HL-60 (cell line): ENCODE measurements around the gene HIF3A.

Source experiments
- GABPA ChIP-seq: IDR thresholded peaks from 2 replicates; pipeline ENCODE4 v1.6.1; 2012; ENCODE audit warnings: low read depth
- POLR2AphosphoS5 ChIP-seq: IDR thresholded peaks from 2 replicates; pipeline ENCODE4 v1.6.1; 2012; ENCODE audit warnings: low read depth
- SPI1 ChIP-seq: IDR thresholded peaks from 2 replicates; pipeline ENCODE4 v1.6.1; 2012; ENCODE audit warnings: low read depth, mild to moderate bottlenecking, borderline replicate concordance
- TF ChIP-seq, protein P1 (sequence below): IDR thresholded peaks from one replicate; pipeline ENCODE4 v1.5.1; 2011; ENCODE audit warnings: low read length, control low read depth, inconsistent platforms; ENCODE audit not compliant: insufficient read depth
- TF ChIP-seq, protein P2 (sequence below): IDR thresholded peaks from 2 replicates; pipeline ENCODE4 v1.6.1; 2012; ENCODE audit warnings: low read depth; ENCODE audit not compliant: insufficient replicate concordance

DNA sequence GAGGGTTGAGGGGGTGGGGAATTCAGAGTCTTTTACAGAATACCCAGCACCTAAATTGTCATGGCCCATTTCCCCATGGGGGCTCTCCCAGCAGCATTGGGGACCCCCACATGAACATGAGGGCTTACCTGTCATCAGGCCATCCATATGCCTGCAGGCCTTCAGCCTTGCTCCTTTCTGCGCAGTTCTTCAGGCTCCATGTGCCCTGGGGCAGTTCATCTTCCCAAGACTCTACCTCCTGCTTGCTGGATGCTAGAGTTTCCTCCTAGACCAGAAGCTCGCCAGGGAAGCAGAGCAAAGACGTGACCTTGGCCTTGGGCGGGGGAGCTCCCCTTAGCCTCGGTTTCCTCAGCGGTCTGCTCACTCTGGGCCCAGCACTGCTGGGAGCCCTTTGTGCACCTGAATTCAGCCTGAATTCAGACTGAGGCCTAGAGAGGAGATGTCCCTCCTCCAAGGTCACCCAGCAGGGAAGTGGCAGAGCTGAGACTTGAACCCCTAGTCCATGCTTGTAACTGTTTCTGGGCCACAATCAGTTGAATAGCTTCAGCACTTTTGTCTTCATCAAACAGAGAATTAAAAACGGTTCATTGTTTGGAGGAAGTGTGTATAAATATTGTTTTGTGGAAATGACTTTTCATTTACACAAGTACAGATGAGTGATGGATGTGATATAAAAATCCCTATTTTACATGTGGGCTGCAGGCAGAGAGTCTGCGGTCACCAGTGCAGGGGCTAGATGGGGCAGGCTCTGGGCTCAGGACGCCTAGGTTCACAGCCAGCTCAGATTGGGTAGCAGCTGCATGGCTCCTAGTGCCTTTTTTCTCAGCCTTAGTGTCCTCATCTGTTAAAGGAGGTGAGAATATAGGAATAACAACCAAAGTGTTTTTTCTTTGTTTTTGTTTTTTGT lies 59.6 kb downstream of the HIF3A start:
- TF ChIP-seq, protein P1, sequence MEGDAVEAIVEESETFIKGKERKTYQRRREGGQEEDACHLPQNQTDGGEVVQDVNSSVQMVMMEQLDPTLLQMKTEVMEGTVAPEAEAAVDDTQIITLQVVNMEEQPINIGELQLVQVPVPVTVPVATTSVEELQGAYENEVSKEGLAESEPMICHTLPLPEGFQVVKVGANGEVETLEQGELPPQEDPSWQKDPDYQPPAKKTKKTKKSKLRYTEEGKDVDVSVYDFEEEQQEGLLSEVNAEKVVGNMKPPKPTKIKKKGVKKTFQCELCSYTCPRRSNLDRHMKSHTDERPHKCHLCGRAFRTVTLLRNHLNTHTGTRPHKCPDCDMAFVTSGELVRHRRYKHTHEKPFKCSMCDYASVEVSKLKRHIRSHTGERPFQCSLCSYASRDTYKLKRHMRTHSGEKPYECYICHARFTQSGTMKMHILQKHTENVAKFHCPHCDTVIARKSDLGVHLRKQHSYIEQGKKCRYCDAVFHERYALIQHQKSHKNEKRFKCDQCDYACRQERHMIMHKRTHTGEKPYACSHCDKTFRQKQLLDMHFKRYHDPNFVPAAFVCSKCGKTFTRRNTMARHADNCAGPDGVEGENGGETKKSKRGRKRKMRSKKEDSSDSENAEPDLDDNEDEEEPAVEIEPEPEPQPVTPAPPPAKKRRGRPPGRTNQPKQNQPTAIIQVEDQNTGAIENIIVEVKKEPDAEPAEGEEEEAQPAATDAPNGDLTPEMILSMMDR = no peak
- TF ChIP-seq GABPA (no peak), POLR2AphosphoS5 (no peak), SPI1 (no peak)
- TF ChIP-seq, protein P2, sequence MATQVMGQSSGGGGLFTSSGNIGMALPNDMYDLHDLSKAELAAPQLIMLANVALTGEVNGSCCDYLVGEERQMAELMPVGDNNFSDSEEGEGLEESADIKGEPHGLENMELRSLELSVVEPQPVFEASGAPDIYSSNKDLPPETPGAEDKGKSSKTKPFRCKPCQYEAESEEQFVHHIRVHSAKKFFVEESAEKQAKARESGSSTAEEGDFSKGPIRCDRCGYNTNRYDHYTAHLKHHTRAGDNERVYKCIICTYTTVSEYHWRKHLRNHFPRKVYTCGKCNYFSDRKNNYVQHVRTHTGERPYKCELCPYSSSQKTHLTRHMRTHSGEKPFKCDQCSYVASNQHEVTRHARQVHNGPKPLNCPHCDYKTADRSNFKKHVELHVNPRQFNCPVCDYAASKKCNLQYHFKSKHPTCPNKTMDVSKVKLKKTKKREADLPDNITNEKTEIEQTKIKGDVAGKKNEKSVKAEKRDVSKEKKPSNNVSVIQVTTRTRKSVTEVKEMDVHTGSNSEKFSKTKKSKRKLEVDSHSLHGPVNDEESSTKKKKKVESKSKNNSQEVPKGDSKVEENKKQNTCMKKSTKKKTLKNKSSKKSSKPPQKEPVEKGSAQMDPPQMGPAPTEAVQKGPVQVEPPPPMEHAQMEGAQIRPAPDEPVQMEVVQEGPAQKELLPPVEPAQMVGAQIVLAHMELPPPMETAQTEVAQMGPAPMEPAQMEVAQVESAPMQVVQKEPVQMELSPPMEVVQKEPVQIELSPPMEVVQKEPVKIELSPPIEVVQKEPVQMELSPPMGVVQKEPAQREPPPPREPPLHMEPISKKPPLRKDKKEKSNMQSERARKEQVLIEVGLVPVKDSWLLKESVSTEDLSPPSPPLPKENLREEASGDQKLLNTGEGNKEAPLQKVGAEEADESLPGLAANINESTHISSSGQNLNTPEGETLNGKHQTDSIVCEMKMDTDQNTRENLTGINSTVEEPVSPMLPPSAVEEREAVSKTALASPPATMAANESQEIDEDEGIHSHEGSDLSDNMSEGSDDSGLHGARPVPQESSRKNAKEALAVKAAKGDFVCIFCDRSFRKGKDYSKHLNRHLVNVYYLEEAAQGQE = no peak
